ENCODE results near the gene NT5DC3. TPM values are rescaled to one million over a fixed set of nuclear protein-coding genes. Genes with fewer than 3 reads are reported as not detected.

The NT5DC3 gene
- 5.2 TPM for total RNA-seq

DNA sequence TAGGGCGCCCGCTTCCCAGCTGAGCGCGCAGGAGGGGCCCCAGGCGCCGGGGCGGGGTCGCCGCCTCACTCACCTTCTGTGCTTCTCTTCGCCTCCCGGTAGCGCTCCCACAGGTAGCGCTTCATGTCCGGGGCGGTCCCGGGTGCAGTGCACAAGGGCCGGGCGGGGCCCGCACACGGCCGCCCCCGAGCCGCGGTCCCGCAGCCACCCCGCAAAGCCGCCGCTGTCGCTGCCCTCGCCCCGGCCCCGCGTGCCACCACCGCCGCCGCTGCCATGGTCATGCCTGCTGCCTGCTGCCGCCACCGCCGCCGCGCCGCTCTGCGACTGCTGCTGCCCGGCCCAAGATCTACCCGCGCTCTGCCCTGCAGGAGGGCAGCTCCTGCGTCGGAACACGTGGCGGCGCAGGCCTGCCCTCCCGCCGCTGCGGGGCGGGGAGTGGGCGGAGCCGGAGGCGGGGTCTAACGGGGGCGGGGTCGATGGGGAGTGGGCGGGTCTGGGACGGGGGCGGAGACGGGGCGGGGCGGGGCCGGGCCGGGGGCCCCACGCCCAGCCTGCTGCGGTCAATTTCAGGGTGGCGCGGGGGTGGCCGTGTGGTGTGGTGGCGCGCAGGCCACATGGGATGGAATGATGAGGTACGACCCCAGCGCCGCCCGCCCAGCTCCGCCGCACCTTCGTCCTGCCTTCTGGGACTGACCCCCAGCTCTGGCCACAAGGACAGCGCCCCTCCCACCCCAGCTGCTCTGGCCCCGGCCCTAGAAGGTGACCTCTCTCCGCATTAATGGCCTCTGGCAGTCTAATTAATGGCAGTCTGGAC is at the start of gene NT5DC3:
TSS of gene NT5DC3 (minus strand) at position 359 of the 814 bp plus-strand sequence. CDS start at position 281, 78 bp downstream.
- TF ChIP-seq POLR2A (IDR thresholded peaks at IDR 0.05) (peak in 1 of 2 donors; percentile 49), CTCF (IDR thresholded peaks at IDR 0.05) (no peak), POLR2AphosphoS5 (IDR thresholded peaks at IDR 0.05; ENCODE audit: insufficient read depth in 1 of 2, low read depth in 1 of 2) (peak in 1 of 2 donors; percentile 71)
- DNase-seq (ENCODE audit: extremely low spot score in 2 of 2), result no peak
- H3K36me3 ChIP-seq, result no peaks in the 10 kb centered on the region
- H3K27ac ChIP-seq, result peak within 1 kb of the TSS; percentile 89
- peaks cover 27% of the 10 kb centered on the region for H3K4me1 ChIP-seq
- peak within 1 kb of the TSS; percentile 64 to 88 for H3K4me3 ChIP-seq
- intact Hi-C loops (cut with DNase I), result no loop called here
- H3K9me3 ChIP-seq, result no peaks in the 10 kb centered on the region
- H3K27me3 ChIP-seq, result no peaks in the 10 kb centered on the region

DNA sequence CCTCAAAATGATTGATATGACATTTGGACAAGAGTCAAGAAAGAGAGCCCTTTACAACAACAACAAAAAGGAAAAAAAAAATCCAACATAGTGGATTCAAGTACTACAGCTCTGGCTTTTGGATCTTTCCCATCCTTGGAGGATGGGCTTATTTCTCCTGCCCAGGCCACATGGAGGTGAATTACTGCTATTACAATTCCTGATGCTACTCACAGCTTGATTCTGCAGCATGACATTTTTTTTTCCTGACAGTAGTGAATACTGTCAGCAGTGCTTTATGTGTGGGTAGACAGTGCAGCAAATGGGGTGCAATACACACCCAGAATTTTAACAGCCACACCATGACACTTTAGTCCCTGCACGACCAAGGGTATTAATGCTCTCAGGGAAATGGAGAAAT is 46.7 kb upstream of the NT5DC3 start:
- TF ChIP-seq POLR2A (IDR thresholded peaks at IDR 0.05) (no peak), CTCF (IDR thresholded peaks at IDR 0.05) (no peak), POLR2AphosphoS5 (IDR thresholded peaks at IDR 0.05; ENCODE audit: insufficient read depth in 1 of 2, low read depth in 1 of 2) (no peak)

GRCh38 chr12:103886195-103886797 is 45.3 kb upstream of the NT5DC3 start:
- no peaks in the 10 kb centered on the region for H3K27me3 ChIP-seq
- intact Hi-C loops (cut with DNase I), result no loop called here
- TF ChIP-seq CTCF (IDR thresholded peaks at IDR 0.05) (no peak), POLR2A (IDR thresholded peaks at IDR 0.05) (no peak), POLR2AphosphoS5 (IDR thresholded peaks at IDR 0.05; ENCODE audit: insufficient read depth in 1 of 2, low read depth in 1 of 2) (no peak)

More for the DNA sequence above, 46.7 kb upstream of the NT5DC3 start:
- Histone ChIP-seq H3K36me3 (no peaks in the 10 kb centered on the region), H3K27ac (no peak overlapping the region), H3K4me3 (no peak overlapping the region), H3K9me3 (no peaks in the 10 kb centered on the region), H3K4me1 (no peaks in the 10 kb centered on the region), H3K27me3 (no peaks in the 10 kb centered on the region)
- intact Hi-C loops (cut with DNase I), result no loop called here
- DNase-seq (ENCODE audit: extremely low spot score in 2 of 2), result no peak

DNA sequence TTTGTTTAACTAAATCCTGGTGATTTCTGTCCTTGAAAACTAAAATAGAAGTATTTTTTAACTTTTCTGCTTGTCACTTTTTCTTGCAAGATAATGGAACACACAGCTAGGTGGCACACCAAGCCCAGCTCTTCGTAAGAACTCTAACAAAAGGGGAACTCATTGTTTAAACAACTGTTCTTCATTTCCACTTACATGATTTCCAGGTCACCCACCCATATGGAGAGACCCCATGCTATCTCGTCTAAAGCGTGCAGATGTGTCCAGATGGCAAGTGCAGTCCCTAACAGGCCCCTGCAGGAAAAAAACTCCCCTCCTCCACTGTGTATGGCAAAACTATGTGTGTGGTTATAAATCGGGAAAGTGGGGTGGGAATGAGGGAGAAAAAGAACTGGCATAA is 43.3 kb upstream of the NT5DC3 start:
- Histone ChIP-seq H3K4me3 (no peak overlapping the region), H3K27ac (no peak overlapping the region), H3K36me3 (no peaks in the 10 kb centered on the region), H3K4me1 (no peaks in the 10 kb centered on the region), H3K27me3 (no peaks in the 10 kb centered on the region), H3K9me3 (no peaks in the 10 kb centered on the region)
- no peak for DNase-seq (ENCODE audit: extremely low spot score in 2 of 2)
- TF ChIP-seq POLR2AphosphoS5 (IDR thresholded peaks at IDR 0.05; ENCODE audit: insufficient read depth in 1 of 2, low read depth in 1 of 2), result no peak
- no peak for TF ChIP-seq CTCF (IDR thresholded peaks at IDR 0.05)
- no peak for TF ChIP-seq POLR2A (IDR thresholded peaks at IDR 0.05)
- intact Hi-C loops (cut with DNase I), result loop anchor here (5.0 kb wide), 1 partner anchor 393 kb away; no protein-coding TSS in a partner anchor

More at GRCh38 chr12:103886195-103886797, 45.3 kb upstream of the NT5DC3 start:
- H3K27ac ChIP-seq, result no peak overlapping the region
- H3K36me3 ChIP-seq, result no peaks in the 10 kb centered on the region
- no peaks in the 10 kb centered on the region for H3K4me1 ChIP-seq
- H3K4me3 ChIP-seq, result no peak overlapping the region
- no peaks in the 10 kb centered on the region for H3K9me3 ChIP-seq
- no peak for DNase-seq (ENCODE audit: extremely low spot score in 2 of 2)
